ENCODE data around the gene ATG10.
"Not testable (repeated sequence)": the region's sequence is repeated elsewhere in the genome, so short reads cannot be mapped to it uniquely, and the experiment has no call there.

Gene ATG10

GRCh38 chr5:82222597-82223574 is 251.1 kb downstream of the ATG10 start:
- no peak for DNase-seq (ENCODE audit: low read depth)

GRCh38 chr5:82225525-82226172 is 253.8 kb downstream of the ATG10 start:
- DNase-seq (ENCODE audit: low read depth), result peak; percentile 33

GRCh38 chr5:82234885-82235284 is 263.1 kb downstream of the ATG10 start:
- no peak for DNase-seq (ENCODE audit: low read depth)

GRCh38 chr5:82244151-82244550 is 272.3 kb downstream of the ATG10 start:
- no peak for DNase-seq (ENCODE audit: low read depth)

GRCh38 chr5:82244854-82245635 is 273.2 kb downstream of the ATG10 start:
- DNase-seq (ENCODE audit: low read depth), result no peak

GRCh38 chr5:82246960-82247574 is 275.2 kb downstream of the ATG10 start:
- no peak for DNase-seq (ENCODE audit: low read depth)

GRCh38 chr5:82252744-82253143 is 280.9 kb downstream of the ATG10 start:
- no peak for DNase-seq (ENCODE audit: low read depth)

- no peak for DNase-seq (ENCODE audit: low read depth)
Measured at GRCh38 chr5:82255844-82256243, 284.0 kb downstream of the ATG10 start.

GRCh38 chr5:82257247-82257646 is 285.4 kb downstream of the ATG10 start:
- DNase-seq (ENCODE audit: low read depth), result no peak

- no peak for DNase-seq (ENCODE audit: low read depth)
Measured at GRCh38 chr5:82257729-82258128, 285.9 kb downstream of the ATG10 start.

GRCh38 chr5:82259172-82259800 is 287.5 kb downstream of the ATG10 start:
- DNase-seq (ENCODE audit: low read depth), result no peak

- no peak for DNase-seq (ENCODE audit: low read depth)
Measured at GRCh38 chr5:82265047-82265446, 293.2 kb downstream of the ATG10 start.

GRCh38 chr5:82267297-82267933 is 295.6 kb downstream of the ATG10 start:
- DNase-seq (ENCODE audit: low read depth), result not testable (repeated sequence)

GRCh38 chr5:82269363-82269762 is 297.5 kb downstream of the ATG10 start:
- not testable (repeated sequence) for DNase-seq (ENCODE audit: low read depth)

- DNase-seq (ENCODE audit: low read depth), result not testable (repeated sequence)
Measured at GRCh38 chr5:82272571-82273356, 300.9 kb downstream of the ATG10 start.

- DNase-seq (ENCODE audit: low read depth), result not testable (repeated sequence)
Measured at GRCh38 chr5:82273426-82273825, 301.6 kb downstream of the ATG10 start.

- DNase-seq (ENCODE audit: low read depth), result no peak
Measured at GRCh38 chr5:82274343-82275211, 302.8 kb downstream of the ATG10 start.

- DNase-seq (ENCODE audit: low read depth), result no peak
Measured at GRCh38 chr5:82275216-82275664, 303.4 kb downstream of the ATG10 start.

Data from stimulated activated CD8-positive, alpha-beta memory T cell treated with anti-CD3 and anti-CD28 coated beads, Interleukin-12 subunit alpha, Interleukin-12 subunit beta, amount 100 ng/mL, for 1 hour (primary cell).